HG02870 (cell line): ENCODE data around the gene KCNH3.

ENCODE experiments used
- ATAC-seq: cut with Tn5 transposase; IDR thresholded peaks from one replicate; pipeline ENCODE4 v1.9.1; 2021; ENCODE audit warnings: mild to moderate bottlenecking, moderate library complexity; ENCODE audit not compliant: unreplicated experiment

The KCNH3 gene

DNA sequence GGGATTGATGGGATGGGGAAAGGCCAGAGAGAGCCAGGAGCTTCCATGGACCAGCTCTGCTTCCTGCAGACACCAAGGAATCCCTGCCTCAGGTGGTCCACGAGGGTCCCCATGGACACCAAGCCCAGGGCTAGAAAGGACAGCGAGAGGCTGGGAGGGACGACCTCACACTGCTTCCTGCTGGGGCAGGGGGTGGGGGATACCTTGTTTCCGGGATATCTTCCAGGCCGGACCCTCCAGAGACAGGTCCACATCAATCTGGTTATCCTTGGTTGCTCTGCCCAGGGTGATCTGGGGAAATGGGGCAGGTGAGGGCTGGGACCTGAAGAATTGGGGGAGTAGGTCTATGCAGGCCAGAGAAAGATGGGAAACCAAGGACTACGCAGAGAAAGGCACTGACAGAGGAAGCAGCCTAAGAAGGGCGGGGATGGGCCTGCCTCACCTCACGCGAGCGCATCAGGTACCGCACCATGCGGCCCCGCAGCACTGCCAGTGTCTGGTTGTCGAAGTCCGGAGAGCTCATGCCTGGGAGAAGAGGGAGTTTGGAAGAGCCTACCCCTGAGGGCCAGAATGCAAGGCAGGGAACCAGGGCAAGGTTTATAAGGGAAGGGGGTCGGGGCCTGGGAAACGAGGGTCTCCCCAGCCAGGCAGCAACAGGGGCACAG lies 20.3 kb downstream of the KCNH3 start:
- no peak for ATAC-seq

DNA sequence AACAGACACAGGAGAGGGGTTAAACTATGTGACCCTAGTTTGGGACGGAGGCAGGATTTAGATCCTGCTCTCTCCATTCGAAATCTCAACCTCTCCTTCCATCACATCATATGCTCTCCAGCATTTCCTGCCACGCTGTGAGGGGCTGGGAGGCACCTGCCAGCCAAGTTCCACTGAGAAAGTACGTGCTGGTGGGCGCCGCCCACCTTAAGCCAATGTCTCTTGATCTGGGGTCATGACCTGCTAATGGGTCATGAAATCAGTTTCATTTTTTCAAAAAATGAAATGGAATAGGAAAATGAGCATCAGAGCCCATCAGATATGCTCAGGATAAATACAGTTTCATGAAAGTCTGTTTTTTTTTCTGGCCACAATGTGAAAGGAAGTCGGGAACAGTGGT lies 21.9 kb downstream of the KCNH3 start:
- no peak for ATAC-seq

DNA sequence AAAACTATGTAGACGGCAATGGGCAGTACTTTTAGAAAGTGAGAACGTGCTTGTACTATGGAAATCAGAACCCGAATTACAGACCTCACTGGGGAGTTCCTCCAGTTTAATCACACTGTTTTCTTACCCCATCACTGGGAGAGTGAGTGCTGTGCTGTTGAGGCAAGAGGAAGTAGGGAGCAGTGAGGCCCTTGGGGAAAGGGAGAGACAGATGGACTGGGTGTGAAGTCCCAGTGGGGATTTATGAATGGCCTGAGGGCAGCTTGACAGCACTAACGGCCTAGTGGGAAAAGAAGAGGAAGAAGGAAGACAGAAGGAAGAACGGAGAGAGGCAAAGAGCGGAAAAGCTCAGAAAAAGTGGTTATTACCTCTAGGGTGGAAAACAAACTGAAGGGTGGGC lies 23.4 kb downstream of the KCNH3 start:
- no peak for ATAC-seq

DNA sequence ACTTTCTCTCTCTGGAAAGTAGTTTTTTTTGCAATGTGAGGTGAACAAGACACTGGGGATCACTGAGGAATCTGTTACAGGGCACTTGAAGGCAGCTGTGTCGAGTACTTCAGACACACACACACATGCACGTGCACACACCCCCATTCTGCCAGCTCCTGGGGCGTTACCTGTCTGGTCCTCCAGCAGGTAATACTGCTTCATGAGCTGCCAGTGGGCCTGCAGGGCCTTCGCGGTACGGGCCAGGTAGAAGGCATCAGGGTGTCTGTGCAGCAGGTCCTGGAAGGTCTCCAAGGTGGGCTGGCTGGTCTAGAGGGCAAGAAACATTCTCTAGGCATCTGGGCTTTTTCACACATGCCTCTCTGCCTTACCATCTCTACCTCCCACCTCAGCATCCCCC lies 24.0 kb downstream of the KCNH3 start:
- no peak for ATAC-seq

DNA sequence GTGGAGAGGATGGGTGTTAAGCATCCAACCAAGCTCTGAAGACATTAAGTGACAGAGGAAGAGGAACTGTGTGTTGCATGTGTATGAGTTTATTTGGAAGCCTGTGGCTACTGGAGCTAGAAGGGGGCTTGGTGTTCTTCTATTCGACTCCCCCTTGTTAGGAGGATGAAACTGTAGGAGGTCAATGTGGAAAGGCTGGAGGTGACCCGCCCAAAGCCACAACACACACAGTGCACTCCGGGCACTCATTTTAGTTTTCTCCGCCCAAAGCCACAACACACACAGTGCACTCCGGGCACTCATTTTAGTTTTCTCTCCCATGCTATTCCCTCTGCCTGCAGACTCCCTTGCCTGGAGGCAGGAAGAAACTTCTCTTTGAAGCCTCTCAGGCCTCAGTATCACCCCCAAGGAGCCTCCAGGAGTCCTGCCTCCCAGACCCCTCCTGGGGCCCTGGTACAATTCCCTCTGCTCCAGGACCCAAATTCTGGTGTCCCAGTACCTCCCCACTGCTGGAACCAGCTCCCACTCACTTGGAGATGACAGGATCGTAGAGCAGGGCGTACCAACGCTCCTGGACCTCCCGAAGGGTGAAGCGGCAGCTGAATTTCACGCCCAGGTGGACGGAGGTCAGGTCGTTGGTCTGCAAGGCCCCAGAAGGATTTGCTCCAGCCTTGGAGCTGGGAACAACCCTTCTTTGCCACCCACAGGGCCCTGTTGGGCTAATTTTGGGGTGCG lies 25.3 kb downstream of the KCNH3 start:
- no peak for ATAC-seq

DNA sequence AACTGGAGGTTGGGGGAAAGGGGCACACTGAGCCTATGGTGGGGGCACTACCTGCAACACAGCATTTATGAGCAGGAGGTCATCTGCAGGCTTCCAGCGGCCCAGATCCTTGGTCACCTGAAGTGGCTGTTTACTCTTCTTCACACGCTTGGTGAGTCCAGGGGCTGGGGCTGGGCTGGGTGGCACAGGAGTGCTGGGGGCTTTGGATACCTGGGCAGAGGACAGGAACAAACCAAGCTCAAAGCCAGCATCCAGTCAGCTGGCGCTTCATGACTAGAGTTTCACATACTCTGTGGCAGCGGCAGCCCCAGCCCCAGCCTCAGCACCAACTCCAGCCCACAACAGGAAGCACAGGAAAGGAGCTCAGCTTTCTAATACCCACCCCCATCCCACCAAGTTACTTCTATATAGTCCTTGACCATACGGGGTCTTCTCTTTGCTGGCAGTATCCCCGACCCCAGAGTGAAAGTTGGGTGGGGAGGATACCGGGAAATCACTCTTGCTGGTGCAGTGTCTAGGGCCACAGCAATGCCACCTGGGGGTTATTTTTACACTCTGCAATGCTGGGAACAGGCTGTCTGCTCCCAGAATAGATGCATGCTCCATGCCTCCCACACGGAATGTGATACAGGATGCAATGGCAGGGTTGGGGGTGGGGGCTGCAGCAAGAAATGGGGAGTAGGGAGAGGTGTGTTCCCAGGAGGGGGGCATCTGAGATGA lies 26.0 kb downstream of the KCNH3 start:
- no peak for ATAC-seq

DNA sequence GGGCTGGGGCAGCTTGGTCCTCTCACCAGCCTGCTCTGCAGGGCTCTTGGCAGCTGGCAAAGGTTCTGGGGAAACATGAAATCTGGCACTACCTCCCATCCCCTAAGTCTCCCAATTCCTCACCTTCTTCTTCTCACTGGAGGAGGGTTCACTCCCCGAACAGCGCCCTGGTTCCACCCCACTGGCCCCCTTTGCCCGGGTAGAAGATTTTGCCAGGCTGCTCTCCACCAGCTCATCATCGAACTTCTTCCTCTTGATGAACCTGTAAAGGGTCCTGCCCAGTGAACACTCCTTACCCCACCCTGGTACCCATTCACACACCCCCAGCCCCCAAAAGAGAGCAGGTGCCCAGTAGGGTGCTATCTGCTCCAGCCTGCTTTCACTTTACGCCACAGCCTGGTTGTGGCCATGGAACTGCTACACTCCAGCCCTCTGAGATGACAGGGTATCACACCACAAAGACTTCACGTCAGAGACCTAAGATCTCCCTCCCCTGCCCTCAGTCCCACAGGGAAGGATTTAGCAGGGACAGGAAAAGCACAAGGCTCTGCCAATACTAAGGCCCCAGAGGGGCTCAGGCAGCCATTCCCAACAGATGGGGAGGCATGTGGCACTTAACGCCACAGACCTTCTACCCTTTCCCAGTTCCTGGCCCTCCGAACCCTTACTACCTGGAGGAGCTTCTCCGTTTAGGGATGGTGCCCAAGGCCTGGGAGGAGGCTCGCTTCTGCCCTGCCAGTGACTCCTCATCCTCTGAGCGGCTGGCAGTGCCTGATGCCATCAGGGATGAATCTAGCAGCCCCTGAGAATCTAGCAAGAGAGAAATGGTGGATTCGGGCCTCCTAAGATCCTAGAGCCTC lies 26.8 kb downstream of the KCNH3 start:
- ATAC-seq = no peak

DNA sequence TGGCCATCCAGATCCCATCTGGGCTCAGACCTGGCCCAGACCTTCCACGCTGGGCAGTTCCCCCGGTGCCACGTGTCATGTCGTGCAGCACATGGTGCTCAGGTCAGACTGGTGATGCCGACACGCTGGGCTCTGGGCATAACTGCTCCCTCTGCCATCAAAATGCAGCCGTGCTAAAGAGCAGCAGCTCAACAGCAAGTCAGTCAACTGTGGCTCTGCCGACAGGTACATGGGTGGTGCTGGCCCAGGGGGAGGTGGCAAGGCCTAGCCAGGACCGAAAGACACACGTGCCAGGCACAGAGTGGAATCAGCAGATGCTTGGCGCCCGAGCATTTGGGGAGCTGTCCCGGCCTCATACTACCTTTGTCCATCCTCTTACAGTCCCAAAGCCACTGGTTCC lies 27.5 kb downstream of the KCNH3 start:
- no peak for ATAC-seq

DNA sequence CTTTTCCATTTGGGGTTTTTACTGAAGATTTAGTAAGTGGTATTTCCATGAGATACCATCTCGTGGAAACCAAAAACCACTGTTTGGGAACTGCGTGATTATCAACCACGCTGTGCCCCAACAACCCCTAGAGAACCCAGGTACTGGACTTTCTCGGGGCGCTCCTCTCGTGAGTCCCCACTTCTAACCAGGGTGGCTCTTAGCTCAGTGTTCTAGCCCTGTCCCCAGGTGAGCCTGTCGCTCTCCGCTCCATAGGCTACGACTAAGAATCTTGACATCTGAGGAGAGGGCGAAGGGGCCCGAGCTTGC lies 28.4 kb downstream of the KCNH3 start:
- no peak for ATAC-seq

DNA sequence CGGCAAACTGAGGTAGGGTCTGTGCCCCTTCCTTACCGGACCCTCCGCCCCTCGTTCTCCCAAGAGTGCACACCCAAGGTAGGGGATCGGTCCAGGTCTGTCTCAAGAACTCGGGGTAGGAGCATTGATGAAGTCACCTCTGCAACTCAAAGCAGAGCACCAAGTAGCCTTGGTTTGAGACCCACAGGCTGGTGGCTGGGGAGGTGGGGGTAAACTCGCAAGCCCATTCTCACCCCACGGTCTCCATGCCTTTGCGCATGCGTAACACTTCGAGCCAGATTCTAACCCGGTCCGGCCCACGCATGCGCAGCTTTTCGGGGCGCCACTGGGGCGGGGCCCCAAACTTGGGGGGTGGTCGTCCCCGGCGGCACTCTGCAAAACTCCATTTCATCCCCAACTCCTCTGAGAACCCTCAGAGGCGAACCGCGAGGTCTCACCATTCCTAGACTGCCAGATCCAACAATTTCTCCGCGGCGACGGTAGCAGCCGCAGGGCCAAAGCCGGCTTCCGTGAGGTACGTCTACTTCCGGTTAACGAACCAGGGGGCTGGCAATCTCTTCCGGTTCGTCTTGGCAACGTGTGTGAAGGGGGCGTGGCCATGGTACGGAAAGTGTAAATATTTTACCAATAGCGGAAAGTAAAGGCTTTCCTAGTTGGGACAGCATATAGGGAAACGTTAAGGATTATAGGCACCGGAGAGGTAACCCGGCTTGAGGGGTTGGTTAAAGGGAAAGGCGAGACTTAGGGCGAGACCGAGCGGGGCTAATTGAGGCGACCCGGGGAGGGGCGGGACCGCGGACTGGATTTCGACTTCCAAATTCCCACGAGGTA lies 29.0 kb downstream of the KCNH3 start, which contains the start of gene MCRS1:
Gene MCRS1, minus strand, starts transcription at position 532 of the 831 bp plus-strand sequence. CDS start 1,411 bp downstream, outside the sequence.
- ATAC-seq = peak; percentile 88

DNA sequence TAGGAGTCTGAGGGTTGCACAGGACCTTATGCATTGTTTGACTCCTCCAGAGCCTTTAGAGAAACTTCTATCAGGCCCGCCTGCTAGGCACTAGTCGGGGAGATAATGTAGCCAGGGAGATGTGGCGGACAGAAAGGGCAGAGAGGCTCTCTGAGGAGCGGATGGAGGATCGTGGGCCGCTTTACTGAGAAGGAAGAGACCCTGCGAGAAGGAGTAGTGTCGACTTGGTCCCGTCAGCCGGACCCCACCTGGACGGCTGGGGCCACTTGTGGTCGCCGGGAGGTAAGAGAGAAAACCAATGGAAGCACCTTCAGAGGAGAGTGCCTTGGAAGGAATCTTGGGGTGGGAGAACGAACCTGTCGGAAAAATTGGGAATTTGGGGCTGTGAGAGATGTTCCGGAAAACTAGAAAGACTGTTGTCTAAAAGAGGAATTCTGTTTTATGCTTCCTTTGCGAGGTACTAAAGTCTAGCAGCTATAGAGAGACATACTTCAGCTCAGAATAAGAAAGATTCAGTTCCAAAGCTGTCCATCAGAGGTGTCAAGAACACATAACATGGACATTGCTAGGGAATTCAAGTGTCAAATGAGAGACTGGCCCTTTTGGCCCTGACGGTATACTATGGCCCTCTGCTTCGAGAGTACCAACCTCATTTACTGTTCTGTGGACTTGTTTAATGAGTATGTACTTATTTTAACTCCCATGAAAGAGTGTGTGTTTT lies 29.8 kb downstream of the KCNH3 start:
- ATAC-seq = peak; percentile 5

DNA sequence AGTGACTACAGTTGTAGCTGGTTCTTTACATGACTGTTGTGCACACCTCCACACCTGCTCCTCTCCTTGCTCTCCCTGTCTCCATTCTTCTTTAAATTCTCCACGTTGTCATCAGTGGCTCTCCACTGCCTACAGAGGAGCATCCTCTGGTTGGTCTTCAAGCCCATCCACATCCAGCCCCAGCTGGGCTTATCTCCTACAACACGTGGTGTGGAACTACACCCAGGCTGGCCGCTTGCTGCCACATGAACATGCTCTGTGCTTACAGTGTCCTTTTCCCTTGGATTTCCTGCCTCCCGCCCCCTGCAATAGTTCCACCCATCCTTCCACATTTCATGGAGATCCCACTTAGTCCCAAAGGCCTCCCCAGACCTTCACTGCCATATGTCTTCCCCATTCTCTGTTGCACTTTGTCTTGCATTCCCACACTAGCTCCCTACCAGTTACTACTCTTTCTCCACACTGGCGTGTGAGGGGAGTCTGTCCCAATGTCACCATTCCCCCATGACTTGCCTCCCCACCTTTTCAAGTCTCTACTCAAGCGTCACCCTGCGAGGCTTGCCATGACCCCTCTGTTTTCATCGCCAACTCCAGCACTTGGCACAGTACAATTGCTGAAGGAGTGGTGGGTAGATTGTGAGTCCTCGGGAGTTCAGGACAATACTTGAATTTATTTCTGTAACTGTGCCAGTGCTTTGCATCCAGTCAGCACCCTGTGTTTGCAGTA lies 38.9 kb downstream of the KCNH3 start:
- ATAC-seq = no peak

DNA sequence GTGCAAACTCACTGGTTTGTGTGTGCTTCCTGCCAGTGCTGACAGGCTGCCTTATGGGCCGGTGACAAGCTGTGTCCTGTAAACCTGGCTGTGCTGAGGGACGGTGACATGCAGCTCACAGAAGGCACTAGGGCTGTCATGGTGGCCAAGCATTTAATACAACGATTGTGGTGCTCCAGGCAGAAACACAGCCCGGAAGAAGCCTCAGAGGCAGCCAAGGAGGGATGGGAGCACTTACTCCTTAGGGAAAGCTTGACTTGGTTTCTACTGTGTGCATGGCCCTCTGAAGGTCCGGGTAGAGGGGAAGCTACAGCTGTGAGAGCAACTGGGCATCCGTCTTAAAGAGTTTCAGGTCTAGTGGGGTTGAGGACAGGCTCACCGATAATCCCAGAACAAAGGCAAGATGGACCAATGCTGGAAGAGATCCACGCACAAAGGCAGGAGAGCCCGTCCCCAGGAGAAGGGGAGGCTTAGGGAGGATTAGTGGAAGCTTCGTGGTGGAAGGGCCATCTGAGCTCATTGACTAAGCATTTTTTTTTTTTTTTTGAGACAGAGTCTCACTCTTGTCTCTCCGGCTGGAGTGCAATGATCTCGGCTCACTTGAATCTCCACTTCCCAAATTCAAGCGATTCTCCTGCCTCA lies 39.8 kb downstream of the KCNH3 start:
- no peak for ATAC-seq

DNA sequence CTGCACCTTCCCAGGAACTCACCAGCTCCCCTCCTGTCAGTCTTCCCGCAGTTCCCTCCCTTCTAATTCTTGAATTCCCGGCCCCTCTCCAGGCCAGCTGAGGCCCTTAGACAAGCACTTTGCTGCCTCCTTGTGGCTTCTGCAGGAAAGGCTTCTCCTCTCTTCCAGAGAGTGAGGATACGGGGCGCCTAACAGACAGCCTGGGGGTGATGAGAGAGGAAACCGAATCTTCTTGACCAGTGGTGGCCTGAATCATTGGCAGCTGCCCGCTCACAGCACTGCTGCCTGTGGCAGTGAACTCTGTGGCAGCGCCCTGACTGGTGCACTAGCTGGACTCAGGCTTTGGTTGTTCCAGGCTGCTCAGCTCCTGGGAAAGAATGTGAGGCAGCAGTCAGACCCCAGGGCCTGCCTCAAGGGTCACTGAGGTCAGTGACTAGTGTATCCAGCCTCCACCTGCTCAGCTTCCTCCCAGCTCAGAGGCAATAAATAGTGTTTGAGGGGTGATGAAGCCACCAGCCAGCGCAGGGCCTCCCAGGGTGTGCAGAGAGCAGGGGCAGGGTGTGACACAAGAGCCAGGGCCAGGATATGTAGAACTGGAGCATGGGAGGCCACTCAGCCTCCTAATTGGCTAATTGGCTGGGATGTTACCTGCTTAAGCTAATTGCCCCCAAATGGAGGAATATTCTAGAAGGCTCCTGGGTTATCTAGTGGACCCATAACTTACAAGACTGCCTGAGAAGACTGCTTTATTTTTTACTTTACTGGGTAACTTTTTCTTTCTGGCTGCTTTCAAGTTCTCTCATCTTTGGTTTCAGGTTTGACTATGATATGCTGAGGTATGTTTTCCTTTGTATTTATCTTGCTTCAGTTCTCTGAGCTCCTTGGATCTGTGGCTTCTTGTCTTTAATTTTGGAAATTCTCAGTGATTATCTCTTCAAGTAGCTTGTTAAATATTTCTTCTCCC lies 42.0 kb downstream of the KCNH3 start:
- peak; percentile 38 for ATAC-seq

DNA sequence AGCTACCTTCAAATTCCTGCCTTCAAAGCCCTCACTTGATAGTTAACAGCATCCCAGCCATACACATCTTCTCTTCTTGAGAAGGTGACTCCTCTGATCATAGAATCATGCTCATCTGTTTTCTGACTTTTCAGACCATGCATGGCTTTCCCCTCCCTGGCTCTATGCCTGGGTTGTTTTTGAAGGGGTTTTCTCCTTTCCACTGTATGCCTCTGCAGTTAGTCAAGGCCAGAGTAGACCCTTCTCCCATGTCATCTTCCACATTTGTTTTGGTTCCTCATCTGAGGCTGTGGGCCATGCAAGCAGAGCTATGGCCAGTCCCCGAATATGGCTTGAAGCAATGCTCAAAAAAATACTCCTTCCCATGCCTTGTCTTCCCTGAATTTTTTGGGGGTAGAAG lies 43.4 kb downstream of the KCNH3 start:
- ATAC-seq = no peak

DNA sequence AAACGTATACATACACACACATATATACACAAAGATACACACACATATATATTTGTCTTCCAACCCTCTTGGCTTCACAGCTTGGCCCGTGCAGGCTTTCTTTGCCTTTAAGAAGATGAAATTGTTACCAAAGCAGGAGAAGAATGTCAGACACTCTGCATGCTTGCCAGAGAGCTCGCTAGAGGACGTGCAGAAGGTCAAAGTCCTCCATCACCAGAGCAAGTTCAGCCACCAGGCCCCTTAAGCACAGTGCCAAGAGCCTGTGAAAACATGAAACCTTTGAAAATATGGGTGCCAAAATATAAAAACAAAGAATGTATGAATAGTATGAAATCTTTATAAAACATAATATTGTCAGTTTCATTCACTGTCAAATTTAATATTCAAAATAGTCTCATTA lies 44.0 kb downstream of the KCNH3 start:
- ATAC-seq = no peak

DNA sequence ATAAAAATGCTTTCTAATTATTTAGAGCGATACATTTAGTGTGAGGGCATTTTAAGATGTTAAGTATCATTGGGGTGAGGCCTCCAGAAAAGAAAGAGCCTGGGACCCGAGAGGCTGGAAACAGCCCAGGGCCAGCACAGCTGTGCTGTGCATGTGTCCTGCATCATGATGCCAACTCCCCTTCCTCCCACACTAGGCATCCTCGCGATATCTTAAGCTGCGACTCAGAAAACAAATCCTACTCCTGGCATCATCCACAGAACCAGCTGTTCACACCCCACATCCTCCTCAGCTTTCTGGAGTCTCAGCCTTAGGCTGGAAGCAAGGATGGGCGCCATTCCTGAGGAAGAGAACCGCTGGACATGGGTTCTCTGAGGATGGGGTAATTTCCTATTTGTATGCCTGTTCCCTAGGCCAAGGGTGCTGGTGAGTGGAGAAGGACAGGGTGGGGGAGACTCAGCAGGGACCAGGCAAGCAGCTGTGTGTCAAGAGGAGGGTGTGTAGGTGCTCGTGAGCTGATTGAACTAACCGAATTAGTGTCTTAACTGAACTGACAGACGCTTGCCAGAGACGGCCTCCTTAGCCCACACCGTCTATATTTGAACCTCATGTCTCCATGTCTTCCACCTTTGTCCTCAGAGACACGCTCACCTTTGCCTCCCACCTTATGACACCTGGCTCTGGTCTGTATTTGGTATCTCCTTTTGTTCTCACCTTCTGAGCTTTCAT lies 44.7 kb downstream of the KCNH3 start:
- ATAC-seq = no peak
